Muscle of leg (tissue), 11 donors: Measurements from ENCODE around the gene KIF26B. TPM values are rescaled to one million over a fixed set of nuclear protein-coding genes. Genes with fewer than 3 reads are reported as not detected.
"Not testable (repeated sequence)": the region's sequence is repeated elsewhere in the genome, so short reads cannot be mapped to it uniquely, and the experiment has no call there.

Experiments used
- DNase-seq: peaks from one replicate; pipeline ENCODE4 v3.0.0; 2013
- H3K27ac ChIP-seq: one replicate; pipeline ENCODE4 v1.5.1; 2013; ENCODE audit warnings: mild to moderate bottlenecking, low read length, control low read depth
- H3K27me3 ChIP-seq: one replicate; pipeline ENCODE4 v1.6.1; 2013; ENCODE audit warnings: low read length; ENCODE audit not compliant: control insufficient read depth, insufficient read depth
- H3K36me3 ChIP-seq: one replicate; pipeline ENCODE4 v1.6.1; 2013; ENCODE audit warnings: low read length; ENCODE audit not compliant: control insufficient read depth, insufficient read depth
- H3K4me1 ChIP-seq: one replicate; pipeline ENCODE4 v1.6.1; 2013; ENCODE audit warnings: low read length; ENCODE audit not compliant: control insufficient read depth, insufficient read depth
- H3K4me3 ChIP-seq: one replicate; pipeline ENCODE4 v1.5.1; 2013; ENCODE audit warnings: low read length, control low read depth
- H3K9me3 ChIP-seq: replicated peaks from 2 replicates; pipeline ENCODE4 v1.6.1; 2013; ENCODE audit warnings: low read depth, low read length; ENCODE audit not compliant: control insufficient read depth
- WGBS: methylation state at CpG from one replicate; pipeline ENCODE4 v1.1.5; 2013; ENCODE audit warnings: missing lambda C conversion rate; ENCODE audit not compliant: insufficient coverage; 5-methylcytosine and 5-hydroxymethylcytosine counted together
- polyA plus RNA-seq, 8 donors: library from polyadenylated mRNA; unstranded; fragments of 120-200 nt; gene quantifications; one replicate each; pipeline versions ENCODE4 v1.2.1 to v1.2.3, GENCODE V29; 2013; ENCODE audit warnings: inconsistent platforms in 1 of 8, low replicate concordance in 1 of 8; ENCODE audit not compliant: insufficient read length in 8 of 8, insufficient read depth in 1 of 8
- total RNA-seq: library from RNA; stranded (reverse); fragments of 120-200 nt; gene quantifications from one replicate; pipeline ENCODE4 v1.2.4, GENCODE V29; 2013

The KIF26B gene
- total and polyA plus RNA-seq, 9 donors: 0.89 to 2.4 (median 1.0) TPM

DNA sequence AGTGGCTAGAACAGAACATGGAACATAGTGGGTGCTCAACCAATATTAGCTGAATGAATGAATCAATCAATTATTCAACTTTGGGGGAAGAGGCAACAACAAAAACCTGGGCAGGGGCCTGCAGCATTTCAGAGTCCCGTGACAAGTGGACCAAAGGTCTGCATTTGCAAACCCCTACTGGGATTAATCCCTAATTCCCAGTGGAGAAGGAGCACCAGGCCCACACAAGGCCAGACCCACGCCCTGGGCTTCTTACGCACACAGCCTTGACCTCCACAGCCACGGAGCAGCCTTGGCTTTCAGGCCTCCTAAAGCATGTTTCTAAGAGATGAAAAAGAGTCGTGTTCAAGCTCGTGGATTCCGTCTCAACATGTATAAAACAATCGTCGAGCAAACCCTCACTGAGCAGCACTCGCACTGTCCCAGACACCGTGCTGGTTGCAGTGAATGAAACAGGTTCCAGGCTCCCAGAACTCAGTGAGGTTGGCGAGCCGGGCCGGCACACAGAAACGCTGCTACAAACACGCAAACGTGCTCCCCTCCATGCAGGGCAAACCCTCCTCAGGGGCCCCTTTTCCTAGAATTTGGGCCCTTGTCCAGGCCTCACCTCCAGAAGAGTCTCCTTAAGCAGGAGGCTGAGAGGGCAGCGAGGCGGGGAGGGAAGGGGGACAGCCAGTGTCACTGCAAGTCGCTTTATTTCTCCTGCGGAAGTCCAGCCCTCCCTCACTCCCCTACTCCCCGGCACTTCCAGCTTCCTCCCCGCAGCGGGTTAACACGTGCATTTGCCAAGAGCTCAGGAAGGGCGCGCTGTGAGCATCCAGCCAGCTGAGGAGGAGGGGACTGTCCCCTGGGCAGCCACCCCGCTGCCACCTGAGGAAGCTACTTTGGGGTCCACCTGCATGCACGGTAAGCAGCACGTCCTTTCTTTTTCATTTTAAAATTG is 556.4 kb downstream of the KIF26B start:
- Histone ChIP-seq H3K27me3 (peaks cover 7% of the 10 kb centered on the region), H3K4me1 (no peaks in the 10 kb centered on the region), H3K9me3 (no peaks in the 10 kb centered on the region), H3K27ac (no peak overlapping the region), H3K36me3 (no peaks in the 10 kb centered on the region), H3K4me3 (no peak overlapping the region)
- WGBS: 56% methylated on average over 20 of the region's 30 CpGs
- no peak for DNase-seq

- DNase-seq: not testable (repeated sequence)
Observed at GRCh38 chr1:245714027-245714426, 559.2 kb downstream of the KIF26B start.

DNA sequence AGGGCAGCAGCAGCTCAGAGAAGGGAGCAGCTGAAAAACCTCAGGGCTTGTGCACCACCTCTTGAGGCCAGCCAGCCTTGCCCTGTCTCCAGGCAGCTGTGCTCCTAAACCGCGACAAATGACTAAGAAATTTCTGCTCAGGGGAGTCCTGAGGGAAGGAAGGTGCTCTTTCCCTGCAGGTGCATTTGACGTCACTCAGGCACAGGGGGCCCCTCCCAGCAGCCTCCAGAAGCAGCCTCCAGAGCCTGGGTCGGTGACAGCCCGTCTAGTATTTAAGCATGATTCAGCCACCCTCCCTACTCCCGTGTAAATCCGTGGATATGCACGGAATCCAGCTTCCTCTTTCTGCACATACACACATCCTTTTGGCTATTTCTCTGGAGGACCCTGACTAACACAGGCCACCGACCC is 560.5 kb downstream of the KIF26B start:
- H3K4me1 ChIP-seq: no peaks in the 10 kb centered on the region
- H3K4me3 ChIP-seq: no peak overlapping the region
- no peak overlapping the region for H3K27ac ChIP-seq
- peaks cover 7% of the 10 kb centered on the region for H3K27me3 ChIP-seq
- DNase-seq: no peak
- H3K36me3 ChIP-seq: no peaks in the 10 kb centered on the region
- WGBS: 11% methylated on average over 5 of the region's 9 CpGs
- no peaks in the 10 kb centered on the region for H3K9me3 ChIP-seq

More at GRCh38 chr1:245714027-245714426, 559.2 kb downstream of the KIF26B start:
- H3K27ac ChIP-seq, H3K27me3 ChIP-seq, H3K4me3 ChIP-seq, H3K4me1 ChIP-seq, H3K36me3 ChIP-seq, H3K9me3 ChIP-seq: not testable (repeated sequence)
- 93% methylated on average over 2 of the region's 3 CpGs for WGBS

- H3K27me3 ChIP-seq: peaks cover 7% of the 10 kb centered on the region
- H3K27ac ChIP-seq: no peak overlapping the region
- H3K4me3 ChIP-seq: no peak overlapping the region
- H3K4me1 ChIP-seq: no peaks in the 10 kb centered on the region
- DNase-seq: no peak
- no peaks in the 10 kb centered on the region for H3K9me3 ChIP-seq
- H3K36me3 ChIP-seq: no peaks in the 10 kb centered on the region
- WGBS: 63% methylated on average over 1 of the region's 1 CpG
Observed at GRCh38 chr1:245715970-245716369, 561.2 kb downstream of the KIF26B start.

GRCh38 chr1:245716561-245716960 is 561.8 kb downstream of the KIF26B start:
- 86% methylated on average over 1 of the region's 3 CpGs for WGBS
- no peaks in the 10 kb centered on the region for H3K4me1 ChIP-seq
- no peak for DNase-seq
- peaks cover 4% of the 10 kb centered on the region for H3K27me3 ChIP-seq
- H3K9me3 ChIP-seq: no peaks in the 10 kb centered on the region
- H3K27ac ChIP-seq: no peak overlapping the region
- no peak overlapping the region for H3K4me3 ChIP-seq
- H3K36me3 ChIP-seq: no peaks in the 10 kb centered on the region

GRCh38 chr1:245717611-245718010 is 562.8 kb downstream of the KIF26B start:
- H3K4me3 ChIP-seq: no peak overlapping the region
- no peaks in the 10 kb centered on the region for H3K9me3 ChIP-seq
- no peaks in the 10 kb centered on the region for H3K4me1 ChIP-seq
- no peak overlapping the region for H3K27ac ChIP-seq
- no peaks in the 10 kb centered on the region for H3K36me3 ChIP-seq
- no peak for DNase-seq
- WGBS: no CpG with 5 or more reads among the region's 3 CpGs
- peaks cover 2% of the 10 kb centered on the region for H3K27me3 ChIP-seq

GRCh38 chr1:245718123-245718522 is 563.3 kb downstream of the KIF26B start:
- Histone ChIP-seq H3K36me3 (no peaks in the 10 kb centered on the region), H3K4me1 (no peaks in the 10 kb centered on the region), H3K27me3 (peaks cover 2% of the 10 kb centered on the region), H3K4me3 (no peak overlapping the region), H3K9me3 (no peaks in the 10 kb centered on the region), H3K27ac (no peak overlapping the region)
- no CpG with 5 or more reads among the region's 3 CpGs for WGBS
- DNase-seq: no peak

DNA sequence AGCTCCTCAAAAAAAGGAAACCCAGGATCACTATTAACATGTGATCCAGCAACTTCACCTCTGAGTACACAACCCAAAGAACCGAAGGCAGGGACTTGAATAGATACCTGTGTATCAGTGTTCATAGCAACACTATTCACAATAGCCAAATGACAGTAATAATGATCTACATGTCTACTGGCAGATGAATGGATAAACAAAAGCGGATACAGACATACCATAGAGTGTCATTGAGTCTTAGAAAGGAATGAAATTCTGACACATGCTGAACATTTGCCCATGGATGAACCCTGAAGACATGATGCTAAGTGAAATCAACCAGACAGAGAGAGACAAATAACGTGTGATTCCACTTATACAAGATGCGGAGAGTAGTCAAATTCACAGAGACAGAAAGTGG is 564.2 kb downstream of the KIF26B start:
- WGBS: 100% methylated on average over 1 of the region's 4 CpGs

GRCh38 chr1:245721488-245721887 is 566.7 kb downstream of the KIF26B start:
- Histone ChIP-seq H3K9me3 (no peaks in the 10 kb centered on the region), H3K4me3 (no peak overlapping the region), H3K27ac (no peak overlapping the region), H3K4me1 (no peaks in the 10 kb centered on the region), H3K27me3 (no peaks in the 10 kb centered on the region), H3K36me3 (no peaks in the 10 kb centered on the region)
- 90% methylated on average over 3 of the region's 4 CpGs for WGBS
- no peak for DNase-seq

More for the DNA sequence above, 564.2 kb downstream of the KIF26B start:
- no peak overlapping the region for H3K4me3 ChIP-seq
- no peaks in the 10 kb centered on the region for H3K9me3 ChIP-seq
- H3K4me1 ChIP-seq: no peaks in the 10 kb centered on the region
- H3K36me3 ChIP-seq: no peaks in the 10 kb centered on the region
- no peak for DNase-seq
- H3K27me3 ChIP-seq: peaks cover 2% of the 10 kb centered on the region
- H3K27ac ChIP-seq: no peak overlapping the region

DNA sequence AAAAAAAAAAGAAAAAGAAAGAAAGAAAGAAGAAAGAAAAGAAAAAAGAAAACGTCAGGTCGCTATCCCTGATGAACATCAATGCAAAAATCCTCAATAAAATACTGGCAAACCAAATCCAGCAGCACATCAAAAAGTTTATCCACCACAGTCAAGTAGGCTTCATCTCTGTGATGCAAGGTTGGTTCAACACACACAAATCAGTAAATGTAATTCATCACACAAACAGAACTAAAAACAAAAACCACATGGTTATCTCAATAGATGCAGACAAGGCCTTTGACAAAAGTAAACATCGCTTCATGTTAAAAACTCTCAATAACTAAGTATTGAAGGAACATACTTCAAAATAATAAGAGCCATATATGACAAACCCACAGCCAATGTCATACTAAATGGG is 573.2 kb downstream of the KIF26B start:
- not testable (repeated sequence) for H3K27ac ChIP-seq, H3K4me1 ChIP-seq, H3K36me3 ChIP-seq, DNase-seq, H3K9me3 ChIP-seq, H3K4me3 ChIP-seq, H3K27me3 ChIP-seq
- no CpG with 5 or more reads among the region's 3 CpGs for WGBS
